GM21723 (cell line): ENCODE results near the gene UTP15.
A peak's percentile ranks its signal among the peaks of the same experiment; 100 is the strongest.

Source experiments
- ATAC-seq: cut with Tn5 transposase; IDR thresholded peaks from one replicate; pipeline ENCODE4 v1.9.1; 2021; ENCODE audit warnings: mild to moderate bottlenecking, moderate library complexity; ENCODE audit not compliant: unreplicated experiment

The UTP15 gene

GRCh38 chr5:73623060-73623459 lies 57.5 kb downstream of the UTP15 start:
- no peak for ATAC-seq

- ATAC-seq: no peak
Measured at GRCh38 chr5:73623901-73624404, 58.4 kb downstream of the UTP15 start.

- ATAC-seq: no peak
Measured at GRCh38 chr5:73624888-73625287, 59.3 kb downstream of the UTP15 start.

GRCh38 chr5:73625372-73625943 lies 59.9 kb downstream of the UTP15 start:
- no peak for ATAC-seq

GRCh38 chr5:73625944-73626811 lies 60.6 kb downstream of the UTP15 start, which contains the start of gene ARHGEF28:
ARHGEF28 (plus strand) TSS chr5:73626196; CDS start chr5:73684852, 58,656 bp downstream.
- ATAC-seq: peak; percentile 72

GRCh38 chr5:73626814-73627313 lies 61.3 kb downstream of the UTP15 start:
- no peak for ATAC-seq

GRCh38 chr5:73629456-73629855 lies 63.9 kb downstream of the UTP15 start:
- ATAC-seq: no peak

GRCh38 chr5:73630765-73631164 lies 65.2 kb downstream of the UTP15 start:
- no peak for ATAC-seq

GRCh38 chr5:73631500-73631899 lies 66.0 kb downstream of the UTP15 start:
- ATAC-seq: no peak
